Central memory CD8-positive, alpha-beta T cell (primary cell): Measurements from ENCODE around the gene KLHL17.

ENCODE experiments used
- ATAC-seq: fragments of 150-1000 bp; cut with Tn5 transposase; replicated peaks from 2 replicates; pipeline ENCODE4 v1.10.0; 2022; ENCODE audit warnings: mild to moderate bottlenecking, moderate FRiP score, moderate number of reproducible peaks; ENCODE audit not compliant: poor library complexity, severe bottlenecking; ENCODE audit errors: extremely low read depth
- DNase-seq, 2 donors: peaks; one replicate each; pipeline ENCODE4 v3.0.0; 2021; ENCODE audit warnings: low spot score in 2 of 2
- H3K27ac Mint-ChIP-seq: one replicate; pipeline ENCODE4 v1.8.0; 2022; ENCODE audit warnings: low read depth, mild to moderate bottlenecking, moderate library complexity, mixed read lengths
- H3K27me3 Mint-ChIP-seq: one replicate; pipeline ENCODE4 v1.8.0; 2022; ENCODE audit warnings: mixed read lengths
- H3K36me3 Mint-ChIP-seq: one replicate; pipeline ENCODE4 v1.8.0; 2022; ENCODE audit warnings: mild to moderate bottlenecking, moderate library complexity, mixed read lengths; ENCODE audit not compliant: insufficient read depth
- H3K4me1 Mint-ChIP-seq: one replicate; pipeline ENCODE4 v1.8.0; 2022; ENCODE audit warnings: mixed read lengths
- H3K4me3 Mint-ChIP-seq: one replicate; pipeline ENCODE4 v1.8.0; 2022; ENCODE audit warnings: mild to moderate bottlenecking, moderate library complexity, mixed read lengths
- H3K9me3 Mint-ChIP-seq: one replicate; pipeline ENCODE4 v1.8.0; 2022; ENCODE audit warnings: mixed read lengths

The KLHL17 gene

DNA sequence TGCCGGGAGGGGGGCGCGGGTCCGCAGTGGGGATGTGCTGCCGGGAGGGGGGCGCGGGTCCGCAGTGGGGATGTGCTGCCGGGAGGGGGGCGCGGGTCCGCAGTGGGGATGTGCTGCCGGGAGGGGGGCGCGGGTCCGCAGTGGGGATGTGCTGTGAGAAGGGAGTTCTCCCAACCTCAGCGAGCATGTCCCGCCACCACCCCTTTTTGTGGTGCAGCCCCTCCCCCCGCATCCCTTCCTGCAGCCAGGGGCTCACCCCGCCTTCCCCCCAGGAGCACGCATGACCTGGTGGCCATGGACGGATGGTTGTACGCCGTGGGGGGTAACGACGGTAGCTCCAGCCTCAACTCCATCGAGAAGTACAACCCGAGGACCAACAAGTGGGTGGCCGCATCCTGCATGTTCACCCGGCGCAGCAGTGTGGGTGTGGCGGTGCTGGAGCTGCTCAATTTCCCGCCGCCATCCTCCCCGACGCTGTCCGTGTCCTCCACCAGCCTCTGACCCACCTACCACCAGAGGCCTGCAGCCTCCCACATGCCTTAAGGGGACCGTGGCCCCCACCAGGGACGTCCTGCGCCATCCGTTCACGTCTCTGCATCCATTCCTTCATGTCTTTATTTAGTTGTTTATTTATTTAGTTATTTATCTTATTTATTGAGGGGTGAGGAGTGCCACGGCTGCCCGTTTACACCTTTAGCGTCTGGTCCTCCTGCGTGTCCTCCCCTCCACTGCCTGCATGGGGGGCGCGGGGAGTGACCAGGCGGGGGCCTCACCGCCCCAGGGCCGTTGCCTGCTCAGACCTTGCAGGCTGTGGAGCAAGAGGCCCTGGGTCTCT lies 4.5 kb downstream of the KLHL17 start:
- Mint-ChIP-seq H3K4me3 (peak overlapping the region; percentile 40), H3K27ac (no peak overlapping the region), H3K4me1 (no peaks in the 10 kb centered on the region), H3K27me3 (no peaks in the 10 kb centered on the region), H3K36me3 (peaks cover 7% of the 10 kb centered on the region), H3K9me3 (no peaks in the 10 kb centered on the region)
- no peak for DNase-seq
- ATAC-seq = no peak

DNA sequence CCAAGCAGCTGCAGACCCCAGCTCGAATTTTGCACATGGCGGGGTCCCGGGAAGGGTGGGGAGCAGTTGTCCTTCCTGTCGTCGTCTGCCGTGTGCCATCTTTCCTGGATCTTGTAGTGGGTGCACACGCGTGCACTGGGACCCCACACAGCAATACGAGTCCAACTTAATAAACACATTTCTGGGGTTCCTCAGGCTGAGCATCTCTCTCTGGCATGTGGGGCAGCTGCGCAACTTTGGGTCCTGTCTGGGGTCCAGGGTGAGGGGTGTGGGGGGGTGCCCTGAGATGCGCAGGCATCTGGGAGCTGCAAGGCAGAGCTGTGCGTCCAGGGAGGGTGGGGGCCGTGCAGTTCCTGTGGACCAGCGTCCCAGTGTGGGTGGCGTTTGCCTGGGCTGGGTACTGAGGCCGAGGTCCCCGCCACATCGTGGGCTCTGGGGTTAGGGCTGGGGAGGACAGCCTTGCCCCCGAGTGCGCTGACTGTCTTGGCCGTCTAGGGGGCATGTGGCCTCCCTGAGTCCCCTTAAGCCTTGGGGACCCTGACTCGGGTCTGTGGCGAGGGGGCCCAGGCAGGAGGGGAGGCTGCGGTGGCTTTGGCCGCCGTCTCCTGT lies 5.2 kb downstream of the KLHL17 start:
- H3K27ac Mint-ChIP-seq = no peak overlapping the region
- ATAC-seq (no peak), DNase-seq (no peak)
- no peaks in the 10 kb centered on the region for H3K9me3 Mint-ChIP-seq
- no peaks in the 10 kb centered on the region for H3K4me1 Mint-ChIP-seq
- peaks cover 7% of the 10 kb centered on the region for H3K36me3 Mint-ChIP-seq
- H3K4me3 Mint-ChIP-seq = peak overlapping the region; percentile 40
- no peaks in the 10 kb centered on the region for H3K27me3 Mint-ChIP-seq

DNA sequence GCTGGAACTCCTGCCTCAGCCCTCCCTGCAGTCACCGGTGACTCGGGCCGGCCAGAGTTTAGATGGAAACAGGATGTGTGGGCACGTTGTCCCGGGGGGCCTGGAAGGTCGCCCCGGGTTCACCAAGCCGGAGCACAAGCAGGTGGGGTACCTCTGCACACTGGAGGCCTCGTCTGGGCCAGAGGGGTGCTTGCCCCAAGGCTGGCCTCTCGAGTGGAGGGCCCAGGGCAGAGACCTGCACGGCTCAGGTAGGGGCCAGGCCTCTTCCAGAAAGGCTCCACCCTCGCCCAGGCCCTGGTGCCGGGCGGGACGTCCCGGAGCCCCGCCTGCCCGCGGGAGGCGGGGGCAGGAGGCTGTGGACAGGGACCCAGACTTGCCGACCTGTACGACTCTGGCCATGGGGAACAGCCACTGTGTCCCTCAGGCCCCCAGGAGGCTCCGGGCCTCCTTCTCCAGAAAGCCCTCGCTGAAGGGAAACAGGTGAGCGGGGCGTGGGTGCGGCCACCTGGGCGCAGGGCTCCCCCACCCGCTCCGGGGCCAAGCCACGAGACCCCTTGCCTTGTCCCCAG lies 5.8 kb downstream of the KLHL17 start, which contains the start of gene PLEKHN1:
PLEKHN1 (plus strand) TSS at position 348 of the 569 bp plus-strand sequence; CDS start at position 398, 50 bp downstream.
- no peak for ATAC-seq
- H3K27ac Mint-ChIP-seq = peak within 1 kb of the TSS; percentile 22

DNA sequence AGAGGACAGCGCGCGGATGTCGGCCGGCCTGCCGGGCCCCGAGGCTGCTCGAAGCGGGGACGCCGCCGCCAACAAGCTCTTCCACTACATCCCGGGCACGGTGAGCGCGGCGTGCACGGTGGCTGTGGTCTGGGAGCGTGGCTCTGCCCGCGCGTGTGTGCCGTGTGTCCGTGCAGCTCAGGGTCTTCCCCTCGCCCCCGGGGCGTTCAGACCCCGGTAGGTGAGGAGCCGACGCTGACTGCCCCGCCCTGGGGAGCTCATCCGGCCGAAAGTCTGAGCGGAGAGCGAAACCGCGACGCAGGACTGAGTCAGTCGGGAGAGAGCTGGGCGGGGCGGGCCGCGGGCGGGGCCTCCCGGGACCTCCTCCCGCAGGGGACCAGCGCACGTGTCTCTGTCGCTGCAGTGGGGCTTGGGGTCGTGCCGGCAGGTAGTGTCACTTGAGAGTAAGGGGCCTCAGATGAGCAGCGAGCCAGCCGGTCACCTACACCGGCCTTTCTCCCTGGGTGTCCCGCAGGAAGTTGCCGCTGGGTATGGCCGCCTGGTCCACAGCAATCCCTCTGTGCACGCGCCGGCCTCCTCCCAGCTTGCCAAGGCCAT lies 6.4 kb downstream of the KLHL17 start:
- Mint-ChIP-seq H3K9me3 (no peaks in the 10 kb centered on the region), H3K27ac (peak overlapping the region; percentile 22), H3K36me3 (peaks cover 5% of the 10 kb centered on the region), H3K27me3 (no peaks in the 10 kb centered on the region), H3K4me1 (no peaks in the 10 kb centered on the region), H3K4me3 (peak overlapping the region; percentile 76)
- peak; percentile 87 for ATAC-seq
- peak in 1 of 2 donors; percentile 41 for DNase-seq

More for the DNA sequence above, 5.8 kb downstream of the KLHL17 start, which contains the start of gene PLEKHN1:
- H3K36me3 Mint-ChIP-seq = peaks cover 7% of the 10 kb centered on the region
- H3K4me3 Mint-ChIP-seq = peak within 1 kb of the TSS; percentile 76
- no peaks in the 10 kb centered on the region for H3K27me3 Mint-ChIP-seq
- H3K4me1 Mint-ChIP-seq = no peaks in the 10 kb centered on the region
- no peak for DNase-seq
- no peaks in the 10 kb centered on the region for H3K9me3 Mint-ChIP-seq

DNA sequence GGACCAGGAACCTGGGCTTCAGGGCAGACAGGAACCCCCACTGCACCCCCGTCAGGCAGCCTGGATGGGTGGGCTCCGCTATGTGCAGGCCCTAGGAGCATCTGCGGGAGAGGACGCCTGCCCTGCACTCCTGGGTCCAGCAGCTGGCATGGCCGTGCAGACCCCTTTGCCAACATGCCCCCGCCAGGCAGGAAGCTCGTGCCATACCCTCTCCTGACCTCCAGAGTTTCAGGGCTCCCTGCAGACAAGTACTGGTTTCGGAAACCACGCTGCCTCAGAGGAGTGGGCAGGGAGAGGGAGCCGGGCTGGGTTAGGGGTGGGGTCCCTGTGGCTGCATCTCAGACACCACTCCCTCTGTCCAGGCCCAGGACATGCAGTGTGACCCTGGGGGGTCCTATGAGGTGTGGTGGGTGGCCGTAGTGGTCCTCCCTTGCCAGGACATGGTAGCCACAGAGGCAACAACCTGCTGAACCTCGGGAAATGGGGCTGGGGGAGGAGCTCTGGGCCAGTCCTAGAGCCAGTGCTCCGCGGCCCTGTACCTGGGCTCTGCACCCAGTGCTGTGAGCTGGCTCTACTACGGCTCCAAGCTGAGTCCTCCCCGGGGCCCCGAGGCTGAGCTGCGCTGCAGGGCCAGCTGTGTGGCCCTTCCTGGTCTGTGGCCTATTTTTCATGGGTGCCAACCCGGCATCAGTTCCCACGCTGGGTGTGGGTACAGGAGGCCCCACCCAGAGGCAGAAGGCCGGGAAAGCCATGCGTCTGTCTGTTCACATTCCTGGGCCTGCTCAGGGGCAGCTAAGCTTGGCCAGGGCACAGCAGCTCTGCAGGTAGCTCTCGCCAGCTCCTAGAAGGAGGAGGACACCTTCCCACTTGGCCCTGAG lies 7.3 kb downstream of the KLHL17 start:
- no peak overlapping the region for H3K4me3 Mint-ChIP-seq

DNA sequence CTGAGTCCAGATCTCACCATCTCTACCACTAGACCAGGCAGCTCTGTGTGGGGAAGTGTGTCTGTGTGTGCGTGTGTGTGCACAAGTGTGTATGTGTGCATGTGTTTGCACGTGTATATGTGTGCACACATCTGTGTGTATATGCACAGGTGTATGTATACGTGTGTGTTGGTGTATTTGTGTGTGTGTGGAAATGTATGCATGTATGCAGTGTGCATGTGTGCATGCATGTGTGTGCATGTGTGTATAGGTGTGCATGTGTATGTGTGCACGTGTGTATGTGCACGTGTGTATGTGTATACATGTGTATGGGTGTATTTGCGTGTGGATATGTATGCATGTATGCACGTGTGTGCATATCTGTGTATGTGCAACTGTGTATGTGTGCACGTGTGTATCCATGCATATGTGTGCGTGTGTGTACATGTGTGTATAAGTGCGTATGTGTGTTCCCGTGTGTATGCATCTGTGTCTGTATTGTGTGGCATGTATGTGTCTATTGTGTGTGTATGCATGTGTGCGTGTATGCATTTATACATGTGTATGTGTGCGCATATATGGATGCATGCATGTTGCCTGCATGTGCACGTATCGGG lies 9.0 kb downstream of the KLHL17 start:
- Mint-ChIP-seq H3K27me3 (no peaks in the 10 kb centered on the region), H3K4me3 (no peak overlapping the region), H3K4me1 (no peaks in the 10 kb centered on the region), H3K36me3 (no peaks in the 10 kb centered on the region), H3K9me3 (no peaks in the 10 kb centered on the region), H3K27ac (no peak overlapping the region)
- no peak for ATAC-seq
- no peak for DNase-seq

More for the DNA sequence above, 7.3 kb downstream of the KLHL17 start:
- Mint-ChIP-seq H3K9me3 (no peaks in the 10 kb centered on the region), H3K36me3 (peaks cover 5% of the 10 kb centered on the region), H3K27ac (no peak overlapping the region), H3K4me1 (no peaks in the 10 kb centered on the region), H3K27me3 (no peaks in the 10 kb centered on the region)
- DNase-seq (no peak), ATAC-seq (no peak)

DNA sequence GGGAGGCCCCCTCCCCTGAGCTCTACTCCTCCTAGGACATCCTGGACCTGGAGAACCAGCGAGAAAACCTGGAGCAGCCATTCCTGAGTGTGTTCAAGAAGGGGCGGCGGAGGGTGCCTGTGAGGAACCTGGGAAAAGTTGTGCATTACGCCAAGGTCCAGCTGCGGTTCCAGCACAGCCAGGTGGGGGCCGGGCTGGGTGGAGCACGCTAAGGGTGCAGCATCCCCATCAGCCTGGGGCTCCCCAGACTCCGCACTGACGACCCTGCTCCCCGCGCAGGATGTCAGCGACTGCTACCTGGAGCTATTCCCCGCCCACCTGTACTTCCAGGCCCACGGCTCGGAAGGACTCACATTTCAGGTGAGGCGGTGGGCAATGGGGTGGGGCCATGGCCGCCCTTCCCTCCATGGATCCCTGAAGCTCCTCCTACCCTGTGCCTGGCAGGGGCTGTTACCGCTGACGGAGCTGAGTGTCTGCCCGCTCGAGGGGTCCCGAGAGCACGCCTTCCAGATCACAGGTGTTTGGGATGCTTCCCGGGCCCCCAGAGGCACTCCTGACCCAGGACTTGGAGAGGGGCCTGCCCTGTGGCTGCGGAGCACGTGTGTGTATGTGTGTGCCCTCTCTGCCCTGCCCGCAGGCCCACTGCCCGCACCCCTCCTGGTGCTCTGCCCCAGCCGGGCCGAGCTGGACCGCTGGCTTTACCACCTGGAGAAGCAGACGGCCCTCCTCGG lies 10.0 kb downstream of the KLHL17 start:
- H3K9me3 Mint-ChIP-seq = no peaks in the 10 kb centered on the region

DNA sequence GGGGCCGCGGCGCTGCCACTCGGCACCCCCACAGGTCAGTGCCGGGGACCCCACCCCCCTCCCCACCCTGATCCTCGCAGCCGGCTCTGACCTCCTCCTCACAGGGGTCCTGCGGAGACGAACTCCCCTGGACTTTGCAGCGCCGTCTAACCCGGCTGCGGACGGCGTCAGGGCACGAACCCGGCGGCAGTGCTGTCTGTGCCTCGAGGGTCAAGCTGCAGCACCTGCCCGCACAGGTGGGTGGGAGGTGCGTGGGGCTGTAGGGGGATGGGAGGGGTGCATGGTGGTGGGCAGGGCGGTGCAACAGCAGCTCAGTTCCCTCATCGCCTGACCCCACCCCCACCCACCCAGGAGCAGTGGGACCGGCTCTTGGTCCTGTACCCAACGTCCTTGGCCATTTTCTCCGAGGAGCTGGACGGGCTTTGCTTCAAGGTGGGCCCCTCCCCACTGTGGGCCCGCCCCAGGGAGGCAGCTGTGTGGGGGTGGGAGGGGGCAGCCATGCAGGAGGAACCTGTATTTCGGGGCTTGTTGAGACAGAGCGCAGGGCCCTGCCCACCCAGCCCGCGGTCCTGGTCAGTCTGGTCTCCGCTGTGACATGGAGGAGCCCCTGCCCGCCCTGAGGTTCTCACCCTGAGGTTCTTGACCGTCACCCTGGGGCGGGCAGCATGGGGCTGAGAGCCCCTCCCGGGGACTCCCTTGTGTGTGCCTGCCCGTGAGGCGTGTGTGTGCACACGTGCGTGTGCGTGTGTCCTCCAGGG lies 10.8 kb downstream of the KLHL17 start:
- no peak for DNase-seq
- H3K36me3 Mint-ChIP-seq = peaks cover 2% of the 10 kb centered on the region
- no peak overlapping the region for H3K27ac Mint-ChIP-seq
- no peak for ATAC-seq
- H3K4me3 Mint-ChIP-seq = no peak overlapping the region
- peaks cover 17% of the 10 kb centered on the region for H3K27me3 Mint-ChIP-seq
- H3K9me3 Mint-ChIP-seq = no peaks in the 10 kb centered on the region
- peaks cover 5% of the 10 kb centered on the region for H3K4me1 Mint-ChIP-seq

More for the DNA sequence above, 10.0 kb downstream of the KLHL17 start:
- Mint-ChIP-seq H3K4me3 (no peak overlapping the region), H3K36me3 (no peaks in the 10 kb centered on the region), H3K27me3 (peaks cover 10% of the 10 kb centered on the region), H3K4me1 (no peaks in the 10 kb centered on the region), H3K27ac (no peak overlapping the region)
- no peak for DNase-seq
- ATAC-seq = no peak

DNA sequence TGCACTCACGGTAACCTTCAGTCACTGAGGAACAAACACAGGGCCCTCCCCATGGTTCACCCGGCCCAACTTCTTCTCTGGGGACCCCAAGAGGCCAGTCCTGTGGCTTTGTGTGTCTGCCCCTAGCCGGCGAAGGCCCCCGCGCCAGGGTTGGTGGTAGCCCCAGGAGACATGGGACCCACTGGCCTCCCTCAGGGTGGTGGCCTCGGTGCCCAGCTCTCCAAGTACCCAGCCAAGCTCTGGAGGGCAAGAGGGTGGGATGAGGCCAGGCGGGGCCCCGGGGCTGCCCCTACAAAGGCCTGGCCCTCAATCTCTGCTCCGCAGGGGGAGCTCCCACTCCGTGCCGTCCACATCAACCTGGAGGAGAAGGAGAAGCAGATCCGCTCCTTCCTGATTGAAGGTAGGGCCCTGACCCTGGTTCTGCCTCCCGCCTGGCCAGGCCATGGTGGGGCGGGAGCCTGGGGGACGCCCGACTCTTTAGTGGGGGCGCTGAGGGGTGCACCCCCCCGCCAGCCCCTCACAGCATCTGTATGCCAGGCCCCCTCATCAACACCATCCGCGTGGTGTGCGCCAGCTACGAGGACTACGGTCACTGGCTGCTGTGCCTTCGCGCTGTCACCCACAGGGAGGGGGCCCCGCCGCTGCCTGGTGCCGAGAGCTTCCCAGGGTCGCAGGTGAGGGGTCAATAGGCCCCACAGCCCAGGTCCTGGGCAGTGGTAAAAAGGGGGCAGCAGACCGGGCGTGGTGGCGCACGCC lies 11.5 kb downstream of the KLHL17 start:
- ATAC-seq (no peak), DNase-seq (no peak)
- Mint-ChIP-seq H3K4me1 (peaks cover 5% of the 10 kb centered on the region), H3K36me3 (peaks cover 2% of the 10 kb centered on the region), H3K27me3 (peaks cover 17% of the 10 kb centered on the region), H3K4me3 (no peak overlapping the region), H3K9me3 (no peaks in the 10 kb centered on the region), H3K27ac (no peak overlapping the region)

DNA sequence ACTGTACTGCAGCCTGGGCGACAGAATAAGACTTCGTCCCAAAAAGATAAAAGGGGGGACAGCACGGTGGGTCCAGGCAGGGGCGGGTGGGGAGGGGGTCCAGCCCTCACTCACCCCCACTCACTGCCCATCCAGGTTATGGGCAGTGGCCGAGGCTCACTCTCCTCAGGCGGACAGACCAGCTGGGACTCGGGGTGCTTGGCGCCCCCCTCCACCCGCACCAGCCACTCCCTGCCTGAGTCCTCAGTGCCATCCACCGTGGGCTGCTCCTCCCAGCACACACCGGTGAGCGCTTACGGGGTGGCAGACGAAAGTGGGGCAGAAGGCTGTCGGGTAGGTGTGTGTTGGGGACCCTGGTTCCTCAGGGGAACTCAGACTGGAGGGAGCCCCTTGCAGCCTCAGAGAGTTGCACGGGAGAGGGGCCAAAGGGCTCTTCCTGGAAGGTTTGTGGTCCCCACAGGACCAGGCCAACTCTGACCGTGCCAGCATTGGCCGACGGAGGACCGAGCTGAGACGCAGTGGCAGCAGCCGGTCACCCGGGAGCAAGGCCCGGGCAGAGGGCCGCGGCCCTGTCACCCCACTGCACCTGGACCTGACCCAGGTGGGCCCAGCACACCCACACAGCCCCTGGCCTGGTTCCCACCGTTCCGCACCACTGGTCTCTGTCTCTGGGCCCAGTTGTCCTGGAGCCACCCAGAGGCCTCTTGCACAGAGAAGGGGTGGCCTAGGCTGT lies 12.5 kb downstream of the KLHL17 start:
- Mint-ChIP-seq H3K27ac (no peak overlapping the region), H3K36me3 (peaks cover 2% of the 10 kb centered on the region), H3K9me3 (no peaks in the 10 kb centered on the region), H3K4me1 (peaks cover 5% of the 10 kb centered on the region), H3K4me3 (no peak overlapping the region), H3K27me3 (peaks cover 17% of the 10 kb centered on the region)
- DNase-seq (no peak), ATAC-seq (no peak)
